ENCODE results near the gene CTRB1. TPM values are rescaled to one million over a fixed set of nuclear protein-coding genes. Genes with fewer than 3 reads are reported as not detected.

CTRB1 gene
- total RNA-seq, 4 donors from 2014 or later = not detected

DNA sequence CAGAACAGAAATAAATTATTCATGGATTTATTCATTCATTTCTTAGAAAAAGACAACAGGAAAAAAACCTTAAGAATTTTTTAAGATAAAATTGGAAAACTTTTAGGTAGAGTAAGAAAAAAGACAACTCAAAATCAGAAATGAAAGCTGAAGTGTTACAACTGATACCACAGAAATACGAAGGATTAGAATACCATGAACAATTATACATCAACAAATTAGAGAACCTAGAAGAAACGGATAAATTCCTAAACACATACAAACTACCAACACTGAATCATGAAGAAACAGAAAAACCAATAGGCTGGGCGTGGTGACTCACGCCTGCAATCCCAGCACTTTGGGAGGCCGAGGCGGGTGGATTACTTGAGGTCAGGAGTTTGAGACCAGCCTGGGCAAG, 39.6 kb upstream of the CTRB1 start:
- Histone ChIP-seq H3K27me3 (no peaks in the 10 kb centered on the region), H3K4me1 (no peaks in the 10 kb centered on the region), H3K9me3 (peaks cover 24% of the 10 kb centered on the region), H3K4me3 (no peak overlapping the region), H3K36me3 (no peaks in the 10 kb centered on the region), H3K27ac (no peak overlapping the region)
- WGBS = 94% methylated on average over 6 of the region's 6 CpGs
- no peak for TF ChIP-seq POLR2A (IDR thresholded peaks at IDR 0.05)
- no peak for TF ChIP-seq POLR2AphosphoS5 (IDR thresholded peaks at IDR 0.05)
- no peak for TF ChIP-seq EP300 (IDR thresholded peaks at IDR 0.05)
- TF ChIP-seq, protein P1, sequence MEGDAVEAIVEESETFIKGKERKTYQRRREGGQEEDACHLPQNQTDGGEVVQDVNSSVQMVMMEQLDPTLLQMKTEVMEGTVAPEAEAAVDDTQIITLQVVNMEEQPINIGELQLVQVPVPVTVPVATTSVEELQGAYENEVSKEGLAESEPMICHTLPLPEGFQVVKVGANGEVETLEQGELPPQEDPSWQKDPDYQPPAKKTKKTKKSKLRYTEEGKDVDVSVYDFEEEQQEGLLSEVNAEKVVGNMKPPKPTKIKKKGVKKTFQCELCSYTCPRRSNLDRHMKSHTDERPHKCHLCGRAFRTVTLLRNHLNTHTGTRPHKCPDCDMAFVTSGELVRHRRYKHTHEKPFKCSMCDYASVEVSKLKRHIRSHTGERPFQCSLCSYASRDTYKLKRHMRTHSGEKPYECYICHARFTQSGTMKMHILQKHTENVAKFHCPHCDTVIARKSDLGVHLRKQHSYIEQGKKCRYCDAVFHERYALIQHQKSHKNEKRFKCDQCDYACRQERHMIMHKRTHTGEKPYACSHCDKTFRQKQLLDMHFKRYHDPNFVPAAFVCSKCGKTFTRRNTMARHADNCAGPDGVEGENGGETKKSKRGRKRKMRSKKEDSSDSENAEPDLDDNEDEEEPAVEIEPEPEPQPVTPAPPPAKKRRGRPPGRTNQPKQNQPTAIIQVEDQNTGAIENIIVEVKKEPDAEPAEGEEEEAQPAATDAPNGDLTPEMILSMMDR (IDR thresholded peaks at IDR 0.05) = no peak
- DNase-seq (ENCODE audit: low spot score in 2 of 2) = no peak

DNA sequence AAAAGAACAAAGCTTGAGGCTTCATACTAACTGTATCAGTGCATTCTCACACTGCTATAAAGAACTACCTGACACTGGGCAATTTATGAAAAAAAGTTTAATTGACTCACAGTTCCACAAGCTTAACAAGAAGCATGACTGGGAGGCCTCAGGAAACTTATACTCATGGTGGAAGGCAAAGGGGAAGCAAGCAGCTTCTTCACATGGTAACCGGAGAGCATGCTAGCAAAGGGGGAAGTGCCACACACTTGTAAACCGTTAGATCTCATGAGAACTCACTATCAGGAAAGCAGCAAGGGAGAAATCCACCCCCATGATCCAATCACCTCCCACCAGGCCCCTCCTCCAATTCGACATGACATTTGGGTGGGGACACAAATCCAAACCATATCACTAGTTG, 37.2 kb upstream of the CTRB1 start:
- Histone ChIP-seq H3K9me3 (peaks cover 11% of the 10 kb centered on the region), H3K27me3 (no peaks in the 10 kb centered on the region), H3K36me3 (no peaks in the 10 kb centered on the region), H3K4me1 (no peaks in the 10 kb centered on the region), H3K27ac (no peak overlapping the region), H3K4me3 (no peak overlapping the region)
- TF ChIP-seq EP300 (IDR thresholded peaks at IDR 0.05) (no peak), POLR2A (IDR thresholded peaks at IDR 0.05) (no peak), POLR2AphosphoS5 (IDR thresholded peaks at IDR 0.05) (no peak)
- TF ChIP-seq, protein P1 (IDR thresholded peaks at IDR 0.05) = no peak
- 43% methylated on average over 3 of the region's 3 CpGs for WGBS
- no peak for DNase-seq (ENCODE audit: low spot score in 2 of 2)

DNA sequence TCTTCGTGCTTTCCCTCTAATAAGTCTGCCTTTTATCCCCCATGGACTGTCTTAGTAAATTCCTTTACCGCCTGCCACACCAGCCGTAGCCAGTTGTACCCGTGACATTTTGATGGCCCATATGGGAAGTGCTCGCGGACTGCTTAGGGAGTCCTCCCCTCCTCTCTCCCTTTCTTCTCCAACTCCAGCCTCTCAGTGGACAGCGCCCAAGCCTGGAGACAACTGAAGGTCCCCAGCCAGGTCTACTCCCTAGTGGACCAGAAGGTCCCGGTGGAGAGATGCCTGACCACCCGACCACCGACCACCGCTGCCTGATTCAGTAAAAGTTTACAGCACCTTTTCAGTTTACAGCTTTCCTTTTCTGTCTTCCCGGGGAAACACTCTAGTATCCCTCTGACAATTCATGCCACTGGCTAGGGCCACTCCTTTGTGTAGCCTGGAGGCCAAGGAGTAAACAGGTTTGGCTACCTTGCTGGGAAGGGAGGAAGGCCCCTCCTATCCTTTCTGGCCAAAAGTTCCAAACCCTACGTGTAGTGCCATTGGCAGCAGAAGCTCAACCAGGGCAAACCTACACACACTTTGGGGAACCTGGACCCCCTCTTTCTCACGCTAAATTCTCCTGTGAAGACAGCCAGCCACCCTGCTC, 29.8 kb upstream of the CTRB1 start:
- H3K4me1 ChIP-seq = no peaks in the 10 kb centered on the region
- DNase-seq (ENCODE audit: low spot score in 2 of 2) = no peak
- H3K9me3 ChIP-seq = no peaks in the 10 kb centered on the region
- no peak for TF ChIP-seq EP300 (IDR thresholded peaks at IDR 0.05)
- no peak for TF ChIP-seq POLR2AphosphoS5 (IDR thresholded peaks at IDR 0.05)
- TF ChIP-seq, protein P1 (IDR thresholded peaks at IDR 0.05) = no peak
- no peak for TF ChIP-seq POLR2A (IDR thresholded peaks at IDR 0.05)
- H3K4me3 ChIP-seq = no peak overlapping the region
- WGBS = 68% methylated on average over 14 of the region's 14 CpGs
- no peaks in the 10 kb centered on the region for H3K36me3 ChIP-seq
- H3K27me3 ChIP-seq = peaks cover 3% of the 10 kb centered on the region
- H3K27ac ChIP-seq = no peak overlapping the region

DNA sequence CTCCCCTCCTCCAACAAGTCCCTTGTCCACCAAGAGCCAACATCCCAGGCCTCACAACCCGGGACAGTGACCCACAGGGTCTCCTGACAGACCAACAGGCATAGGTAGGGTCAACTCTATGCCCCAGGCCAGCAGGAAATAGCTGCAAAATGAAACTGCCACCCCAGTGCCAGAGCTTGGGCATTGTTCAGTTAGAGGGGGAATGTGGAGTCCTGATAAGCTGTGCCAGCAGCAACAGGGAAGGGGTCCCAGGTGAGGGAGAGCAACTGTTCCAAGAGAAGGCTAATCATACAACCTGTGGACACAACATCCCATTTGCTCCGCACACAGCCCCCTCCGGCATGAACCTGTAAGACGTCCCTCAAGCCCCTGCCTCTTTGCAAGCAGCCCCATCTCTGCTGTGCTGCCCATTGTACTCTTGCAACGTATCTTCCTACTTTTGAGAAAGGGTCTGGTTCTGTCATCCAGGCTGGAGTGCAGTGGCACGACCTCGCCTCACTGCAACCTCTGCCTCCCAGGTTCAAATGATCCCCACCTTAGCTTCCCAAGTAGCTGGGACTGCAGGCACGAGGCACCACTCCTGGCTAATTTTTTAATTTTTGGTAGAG, 29.0 kb upstream of the CTRB1 start:
- 97% methylated on average over 7 of the region's 8 CpGs for WGBS
- Histone ChIP-seq H3K4me3 (no peak overlapping the region), H3K27ac (no peak overlapping the region), H3K27me3 (peaks cover 3% of the 10 kb centered on the region), H3K9me3 (no peaks in the 10 kb centered on the region), H3K4me1 (no peaks in the 10 kb centered on the region), H3K36me3 (no peaks in the 10 kb centered on the region)
- TF ChIP-seq, protein P1 (IDR thresholded peaks at IDR 0.05) = no peak
- no peak for TF ChIP-seq POLR2A (IDR thresholded peaks at IDR 0.05)
- TF ChIP-seq EP300 (IDR thresholded peaks at IDR 0.05) = no peak
- TF ChIP-seq POLR2AphosphoS5 (IDR thresholded peaks at IDR 0.05) = no peak
- DNase-seq (ENCODE audit: low spot score in 2 of 2) = no peak

DNA sequence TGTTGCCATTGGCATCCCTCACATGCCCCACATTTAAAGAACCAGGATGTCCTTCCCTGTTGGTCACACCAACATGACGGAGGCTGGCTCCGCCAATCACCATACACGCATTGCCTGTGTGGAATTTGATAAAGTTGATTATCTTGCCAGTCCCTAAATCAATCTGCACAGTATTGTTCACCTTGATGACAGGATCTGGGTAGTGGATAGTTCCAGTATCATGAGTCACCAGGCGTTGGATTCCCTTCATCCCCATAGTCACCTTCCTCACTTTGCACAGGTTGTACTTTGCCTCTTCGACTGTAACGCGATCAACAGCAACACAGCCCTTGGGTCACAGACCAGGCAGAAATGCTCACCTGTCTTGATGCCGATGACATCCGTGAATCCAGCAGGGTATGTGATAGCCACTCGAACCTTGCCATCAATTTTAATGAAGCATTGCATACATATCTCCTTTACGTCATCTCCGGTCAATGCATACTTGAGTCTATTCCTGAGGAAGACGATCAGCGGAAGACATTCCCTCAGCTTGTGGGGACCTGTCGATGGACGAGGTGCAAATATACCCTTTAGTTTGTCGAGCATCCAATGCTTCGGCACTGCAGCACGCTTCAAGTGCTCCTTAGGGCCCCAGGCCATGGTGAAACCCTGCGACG, 26.1 kb upstream of the CTRB1 start:
- DNase-seq (ENCODE audit: low spot score in 2 of 2) = peak in 1 of 2 donors; percentile 69
- WGBS = 79% methylated on average over 21 of the region's 21 CpGs

More for the DNA sequence above, 26.1 kb upstream of the CTRB1 start:
- Histone ChIP-seq H3K9me3 (no peaks in the 10 kb centered on the region), H3K4me3 (no peak overlapping the region), H3K4me1 (no peaks in the 10 kb centered on the region), H3K27me3 (peaks cover 6% of the 10 kb centered on the region), H3K27ac (no peak overlapping the region), H3K36me3 (no peaks in the 10 kb centered on the region)
- TF ChIP-seq POLR2A (IDR thresholded peaks at IDR 0.05) (no peak), EP300 (IDR thresholded peaks at IDR 0.05) (no peak), POLR2AphosphoS5 (IDR thresholded peaks at IDR 0.05) (no peak)
- TF ChIP-seq, protein P1 (IDR thresholded peaks at IDR 0.05) = no peak
